A673 (cell line): ENCODE results near the gene SURF1. TPM values are rescaled to one million over a fixed set of nuclear protein-coding genes. Genes with fewer than 3 reads are reported as not detected.

Source experiments
- BruUV-seq: library from RNA; stranded (reverse); fragments of 400-500 nt; replicated peaks from 2 replicates; lab custom pipeline; 2021; lab: Mats Ljungman, UMichigan
- CTCF ChIA-PET: fragments of 300-600 bp; sonication (Branson Sonifier 250); formaldehyde crosslinking; loops from one replicate; lab custom pipeline; 2022; ENCODE audit warnings: antibody characterized with exemption; lab: Charles Lee
- POLR2A ChIA-PET: fragments of 300-600 bp; sonication (Branson Sonifier 250); formaldehyde crosslinking; loops from one replicate; lab custom pipeline; 2022; ENCODE audit warnings: antibody characterized with exemption; ENCODE audit not compliant: low non-redundant PET; lab: Charles Lee
- DNase-seq: peaks from one replicate; pipeline ENCODE4 v3.0.0-alpha.2; 2015; ENCODE audit warnings: low spot score
- H3K27ac ChIP-seq: fragments of 200-600 bp; sonication (generic); 2 replicates; pipeline ENCODE4 v1.5.1; 2016; ENCODE audit warnings: mixed run types, low read depth, mild to moderate bottlenecking, mixed read lengths, antibody characterized with exemption, low read length; ENCODE audit not compliant: poor library complexity, severe bottlenecking
- H3K27me3 ChIP-seq: fragments of 200-600 bp; sonication (generic); replicated peaks from 2 replicates; pipeline ENCODE4 v1.6.1; 2017; ENCODE audit warnings: mixed run types, low read depth, mild to moderate bottlenecking, mixed read lengths, antibody characterized with exemption, low read length; ENCODE audit not compliant: insufficient read depth, poor library complexity
- H3K36me3 ChIP-seq: fragments of 200-600 bp; sonication (generic); 2 replicates; pipeline ENCODE4 v1.6.1; 2016; ENCODE audit warnings: mixed run types, mild to moderate bottlenecking, mixed read lengths, antibody characterized with exemption, low read length; ENCODE audit not compliant: insufficient read depth, poor library complexity, severe bottlenecking
- H3K4me1 ChIP-seq: fragments of 200-600 bp; sonication (generic); 2 replicates; pipeline ENCODE4 v1.6.1; 2017; ENCODE audit warnings: mixed run types, mild to moderate bottlenecking, mixed read lengths, antibody characterized with exemption, low read length; ENCODE audit not compliant: insufficient read depth, poor library complexity, severe bottlenecking
- H3K4me3 ChIP-seq: fragments of 200-600 bp; sonication (generic); 2 replicates; pipeline ENCODE4 v1.5.1; 2016; ENCODE audit warnings: low read depth, mixed run types, mild to moderate bottlenecking, mixed read lengths, low read length; ENCODE audit not compliant: poor library complexity, severe bottlenecking
- H3K9me3 ChIP-seq: fragments of 200-600 bp; sonication (generic); 2 replicates; pipeline ENCODE4 v1.6.1; 2016; ENCODE audit warnings: mixed run types, low read depth, mild to moderate bottlenecking, mixed read lengths, antibody characterized with exemption, low read length; ENCODE audit not compliant: poor library complexity, severe bottlenecking
- CTCF ChIP-seq: fragments of 300-800, 200-600 bp; sonication (generic); conservative IDR thresholded peaks from 2 replicates; pipeline ENCODE4 v1.5.1; 2017; ENCODE audit warnings: low read depth, mild to moderate bottlenecking, antibody characterized with exemption, low read length, moderate library complexity, mixed read lengths
- EZH2 ChIP-seq: fragments of 200-600 bp; sonication (generic); IDR thresholded peaks from 2 replicates; pipeline ENCODE4 v1.6.1; 2017; ENCODE audit warnings: borderline replicate concordance, low read depth, mild to moderate bottlenecking, mixed read lengths, antibody characterized with exemption, low read length; ENCODE audit not compliant: poor library complexity, severe bottlenecking
- intact Hi-C: fragments of 100-400 bp; cut with micrococcal nuclease; formaldehyde crosslinking; loops from one replicate; pipeline ENCODE4 v1.10.0; 2022; ENCODE audit not compliant: unreplicated experiment
- total RNA-seq: library from RNA; stranded (reverse); gene quantifications from 2 replicates; pipeline ENCODE4 v1.2.3, GENCODE V29; 2021

SURF1 gene
- total RNA-seq, 1 experiment from 2014 or later = 41.6 TPM

- DNase-seq = no peak
- no peaks in the 10 kb centered on the region for H3K27me3 ChIP-seq
- BruUV-seq = no TSS peak
- peaks cover 49% of the 10 kb centered on the region for H3K36me3 ChIP-seq
- no peaks in the 10 kb centered on the region for H3K9me3 ChIP-seq
- no peak overlapping the region for H3K27ac ChIP-seq
- ChIA-PET POLR2A (no interaction called here), CTCF (no interaction called here)
- TF ChIP-seq CTCF (no peak), EZH2 (no peak)
- no peak overlapping the region for H3K4me3 ChIP-seq
- H3K4me1 ChIP-seq = peaks cover 14% of the 10 kb centered on the region
- intact Hi-C loops = no loop called here
These were observed 22.7 kb downstream of the SURF1 start for GRCh38 chr9:133333566-133333965.

- intact Hi-C loops = no loop called here
- ChIA-PET POLR2A (no interaction called here), CTCF (no interaction called here)
These were observed 23.3 kb downstream of the SURF1 start for GRCh38 chr9:133333011-133333410.

GRCh38 chr9:133332381-133332730 lies 23.9 kb downstream of the SURF1 start:
- ChIA-PET POLR2A (no interaction called here), CTCF (no interaction called here)
- intact Hi-C loops = no loop called here
- Histone ChIP-seq H3K27ac (no peak overlapping the region), H3K4me1 (peaks cover 14% of the 10 kb centered on the region), H3K36me3 (peaks cover 49% of the 10 kb centered on the region), H3K27me3 (no peaks in the 10 kb centered on the region), H3K4me3 (no peak overlapping the region), H3K9me3 (no peaks in the 10 kb centered on the region)
- TF ChIP-seq EZH2 (no peak), CTCF (no peak)
- no peak for DNase-seq
- no TSS peak for BruUV-seq

More at GRCh38 chr9:133333011-133333410, 23.3 kb downstream of the SURF1 start:
- Histone ChIP-seq H3K27me3 (no peaks in the 10 kb centered on the region), H3K9me3 (no peaks in the 10 kb centered on the region), H3K27ac (no peak overlapping the region), H3K4me3 (no peak overlapping the region), H3K4me1 (peaks cover 14% of the 10 kb centered on the region), H3K36me3 (peaks cover 49% of the 10 kb centered on the region)
- no TSS peak for BruUV-seq
- no peak for DNase-seq
- TF ChIP-seq CTCF (no peak), EZH2 (no peak)
